Measurements from ENCODE around the gene GLYR1.

The GLYR1 gene

DNA sequence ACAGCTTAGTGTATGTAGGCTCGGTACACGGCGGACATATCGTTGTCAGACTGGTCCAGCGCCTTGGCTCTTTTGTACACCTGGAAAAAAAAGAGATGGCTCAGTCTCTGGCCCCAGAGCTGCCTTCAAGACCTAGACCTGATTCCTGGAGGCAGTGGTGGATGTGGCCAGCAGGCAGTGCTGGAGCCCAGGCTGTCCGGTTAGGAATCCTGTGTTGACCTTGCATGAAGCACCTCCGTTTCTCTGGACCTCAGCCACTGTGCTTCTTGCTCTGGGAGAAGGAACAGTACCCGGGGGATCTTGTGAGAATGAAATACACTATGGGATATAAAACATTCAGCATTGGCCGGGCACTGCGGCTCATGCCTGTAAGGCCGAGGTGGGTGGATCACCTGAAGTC lies 41.9 kb downstream of the GLYR1 start:
- no peak for ATAC-seq
- no peak for DNase-seq

- no peak for DNase-seq
- no peak for ATAC-seq
Measured at GRCh38 chr16:4803898-4804762, 43.0 kb downstream of the GLYR1 start.

DNA sequence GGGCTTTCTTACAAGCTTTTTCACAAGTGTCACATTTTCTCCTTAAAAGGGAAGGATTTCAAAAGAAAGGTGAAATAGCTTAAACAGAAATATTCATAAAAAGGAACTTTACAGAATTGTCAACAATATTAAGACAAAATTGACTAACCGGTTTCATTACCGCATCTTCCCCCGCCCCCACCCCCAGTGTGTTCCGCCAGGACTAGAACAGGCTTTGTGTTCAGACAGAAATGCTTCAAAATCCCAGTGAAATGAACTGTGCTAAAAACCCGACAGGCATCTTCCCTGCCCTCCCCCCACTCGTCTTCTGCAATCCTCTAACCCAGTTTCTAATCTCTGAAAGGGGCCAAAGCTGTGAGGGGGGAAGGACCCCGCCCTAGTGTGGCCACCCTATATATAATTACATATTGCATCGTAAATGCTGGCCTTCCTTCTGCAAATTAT lies 43.7 kb downstream of the GLYR1 start:
- no peak for DNase-seq
- ATAC-seq = no peak

DNA sequence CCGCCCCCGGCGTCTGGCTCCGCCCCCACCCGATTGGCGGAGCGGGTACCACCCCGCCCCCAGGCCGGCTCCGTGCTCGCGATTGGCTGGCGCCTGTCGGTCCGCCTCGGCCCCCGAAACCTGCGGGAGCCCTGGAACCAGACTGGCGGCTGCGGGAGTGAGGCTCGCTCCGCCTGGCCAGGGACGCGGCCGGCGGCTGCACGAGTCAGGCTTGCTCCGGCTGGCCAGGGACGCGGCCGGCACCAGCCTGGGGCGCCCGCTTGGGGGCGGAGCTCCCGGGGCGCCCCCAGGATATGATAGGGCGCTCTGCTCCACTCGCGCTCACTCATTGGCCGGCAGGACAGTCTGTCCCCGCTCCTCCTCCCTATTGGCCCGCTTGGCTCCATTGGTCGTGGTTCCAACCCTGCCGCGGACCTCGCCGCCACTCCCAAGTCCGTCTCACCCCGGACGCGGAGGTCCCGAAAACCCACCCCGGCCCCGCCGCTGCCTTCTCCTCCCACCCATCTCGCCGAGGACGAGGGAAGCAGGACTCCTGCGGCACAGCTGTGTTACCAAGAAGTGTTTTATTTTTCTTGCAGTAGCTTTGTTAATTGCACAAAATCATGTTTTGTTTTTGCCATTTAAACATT lies 44.3 kb downstream of the GLYR1 start:
- DNase-seq (peak; percentile 92), ATAC-seq (peak; percentile 97)

GRCh38 chr16:4801962-4802658 lies 45.0 kb downstream of the GLYR1 start, which contains the start of gene ROGDI:
TSS of gene ROGDI (minus strand) at chr16:4802633. CDS start at chr16:4802571, 62 bp downstream.
- peak; percentile 72 for DNase-seq
- peak; percentile 57 for ATAC-seq

GRCh38 chr16:4801051-4801961 lies 45.8 kb downstream of the GLYR1 start:
- DNase-seq (no peak), ATAC-seq (no peak)

DNA sequence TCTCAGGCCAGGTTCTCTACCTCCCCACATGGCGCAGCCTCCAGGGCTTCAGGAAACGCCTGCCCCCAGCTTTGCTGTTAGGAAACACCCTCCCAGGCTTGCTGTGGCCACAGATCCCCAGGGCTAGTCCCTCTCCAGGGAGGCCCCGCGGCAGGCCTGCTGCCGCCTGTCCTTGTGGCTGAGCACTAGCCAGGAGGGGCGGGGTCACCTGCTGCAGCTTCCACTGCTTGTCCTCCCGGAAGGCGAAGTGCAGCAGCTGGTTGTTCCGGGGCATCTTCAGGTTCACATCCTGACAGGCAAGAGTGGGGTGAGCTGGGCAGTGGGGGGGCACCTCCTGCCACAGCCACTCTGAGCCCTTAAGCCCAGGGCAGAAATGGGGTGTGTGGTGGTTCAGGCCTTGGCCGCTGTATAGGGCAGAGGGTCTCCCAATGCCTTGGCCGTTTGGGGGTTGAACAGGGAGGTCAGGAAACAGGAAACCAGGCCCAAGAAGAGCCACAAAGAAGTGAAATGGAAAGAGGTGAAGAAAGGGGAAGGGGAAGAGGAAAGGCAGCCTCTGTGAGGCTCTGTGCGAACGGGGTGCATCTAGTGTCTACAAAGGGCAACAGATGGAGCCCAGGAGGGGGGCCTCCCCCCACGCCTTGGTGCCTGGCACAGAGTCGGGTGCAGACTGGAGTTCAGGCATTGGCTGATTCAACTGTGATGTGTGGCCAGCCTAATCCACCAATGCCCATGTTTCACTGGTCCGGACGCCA lies 46.6 kb downstream of the GLYR1 start:
- ATAC-seq = no peak
- no peak for DNase-seq

GRCh38 chr16:4799171-4799855 lies 47.8 kb downstream of the GLYR1 start:
- DNase-seq (no peak), ATAC-seq (no peak)

- ATAC-seq = no peak
- no peak for DNase-seq
Measured at GRCh38 chr16:4798456-4798855, 48.6 kb downstream of the GLYR1 start.

- ATAC-seq (no peak), DNase-seq (no peak)
Measured at GRCh38 chr16:4797805-4798252, 49.3 kb downstream of the GLYR1 start.

DNA sequence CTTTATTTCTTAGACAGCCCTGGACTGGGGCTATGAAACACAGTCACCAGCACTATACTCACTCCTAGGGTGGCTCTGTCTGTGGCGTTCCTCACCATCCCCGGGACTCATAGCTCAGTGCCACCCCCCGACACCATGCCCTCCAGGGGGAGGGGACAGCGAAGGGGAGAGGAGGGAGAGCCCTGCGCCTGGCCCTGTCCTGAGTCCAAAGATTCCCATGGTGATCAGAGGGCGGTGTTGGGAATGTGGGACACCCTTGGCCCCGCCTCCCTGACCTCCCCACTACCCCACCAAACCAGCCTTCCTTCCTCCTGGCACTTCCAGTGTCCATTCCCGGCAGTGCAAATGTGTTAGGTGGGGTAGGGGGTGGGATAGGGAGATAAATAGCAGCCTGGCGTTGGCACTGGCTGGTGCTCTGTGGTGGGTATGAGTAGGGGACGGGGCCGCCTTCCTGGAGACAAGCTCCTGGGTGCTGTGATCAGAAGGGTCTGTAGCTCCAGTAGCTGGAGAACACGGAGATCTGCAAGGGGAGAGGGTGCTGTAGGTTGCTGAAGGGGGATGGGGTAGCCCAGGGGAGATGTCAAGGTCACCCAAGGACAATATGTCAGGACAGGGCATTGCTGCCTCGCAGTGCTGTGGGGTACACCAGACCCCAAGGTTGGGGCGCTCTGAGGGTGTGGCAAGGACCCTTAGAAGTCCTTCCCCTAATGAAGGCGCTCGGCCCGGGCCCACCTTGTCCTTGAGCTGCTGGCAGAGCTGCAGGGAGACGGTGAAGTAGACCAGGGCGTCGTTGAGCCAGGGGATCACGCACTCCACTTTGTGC lies 49.9 kb downstream of the GLYR1 start:
- ATAC-seq = no peak
- DNase-seq = no peak

- DNase-seq = no peak
- no peak for ATAC-seq
Measured at GRCh38 chr16:4795828-4796572, 51.1 kb downstream of the GLYR1 start.

GRCh38 chr16:4795181-4795827 lies 51.8 kb downstream of the GLYR1 start, which contains the start of gene SMIM22:
TSS of gene SMIM22 (plus strand) at chr16:4795369. CDS start at chr16:4795735, 366 bp downstream.
- DNase-seq (no peak), ATAC-seq (no peak)

GRCh38 chr16:4792951-4793513 lies 54.1 kb downstream of the GLYR1 start:
- ATAC-seq = no peak
- DNase-seq = no peak

- ATAC-seq = no peak
- DNase-seq = no peak
Measured at GRCh38 chr16:4790871-4791270, 56.2 kb downstream of the GLYR1 start.

GRCh38 chr16:4790261-4790660 lies 56.8 kb downstream of the GLYR1 start:
- ATAC-seq (no peak), DNase-seq (no peak)

GRCh38 chr16:4788910-4789309 lies 58.2 kb downstream of the GLYR1 start:
- ATAC-seq (no peak), DNase-seq (no peak)

DNA sequence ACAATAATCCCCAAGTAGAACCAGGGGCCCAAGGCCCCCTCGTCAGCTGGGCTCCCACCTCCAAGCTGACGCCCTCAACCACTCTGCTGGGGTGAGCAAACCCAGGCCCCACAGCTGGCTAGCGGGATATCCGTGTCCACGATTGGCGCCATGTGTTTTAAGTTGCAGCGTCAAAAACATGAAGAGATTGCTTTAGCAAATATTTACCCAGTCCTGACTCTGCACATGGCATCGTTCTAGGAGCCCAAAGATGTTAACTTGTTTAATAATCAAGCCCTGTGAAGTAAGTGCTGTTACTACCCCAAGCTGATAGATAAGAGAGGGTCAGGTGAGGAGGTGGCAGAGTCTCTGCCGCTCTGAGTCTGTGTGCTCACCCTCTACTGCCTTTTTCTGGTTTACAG lies 58.6 kb downstream of the GLYR1 start:
- no peak for ATAC-seq

More for the DNA sequence above, 58.6 kb downstream of the GLYR1 start:
- no peak for DNase-seq

Data from stimulated activated naive CD8-positive, alpha-beta T cell treated with anti-CD3 and anti-CD28 coated beads, Interleukin-15, Interleukin-2, amounts not matched to agents 100 U/mL and 50 U/mL, for 24 hours (primary cell).